ENCODE results near the gene RBM7. TPM values are rescaled to one million over a fixed set of nuclear protein-coding genes. Genes with fewer than 3 reads are reported as not detected.

RBM7 gene
- total and polyA plus RNA-seq, 7 experiments from 2014 or later = 19.3 to 71.3 (median 37.0) TPM

- POLR2A ChIA-PET = no interaction called here
- Mint-ChIP-seq H3K27ac (no peak overlapping the region), H3K36me3 (no peaks in the 10 kb centered on the region), H3K4me1 (peaks cover 0 to 1% (median 0%) of the 10 kb centered on the region in 7 donors), H3K27me3 (peaks cover 0 to 36% (median 21%) of the 10 kb centered on the region in 5 donors), H3K4me3 (no peak overlapping the region), H3K9me3 (no peaks in the 10 kb centered on the region)
- no peaks in the 10 kb centered on the region for H3K4me1 ChIP-seq (ENCODE audit: control insufficient read depth in 2 of 2, insufficient read depth in 2 of 2, low read length in 2 of 2)
- ATAC-seq (no peak), DNase-seq (no peak)
- intact Hi-C loops (cut with micrococcal nuclease) = no loop called here
- H3K4me3 ChIP-seq (ENCODE audit: low read length) = no peak overlapping the region
- no peaks in the 10 kb centered on the region for H3K9me3 ChIP-seq (ENCODE audit: control insufficient read depth in 2 of 3, low read length in 3 of 3)
- no peaks in the 10 kb centered on the region for H3K36me3 ChIP-seq (ENCODE audit: control insufficient read depth in 2 of 3, insufficient read depth in 3 of 3, low read length in 3 of 3)
- no peaks in the 10 kb centered on the region for H3K27me3 ChIP-seq (ENCODE audit: control insufficient read depth in 2 of 2, insufficient read depth in 2 of 2, low read length in 2 of 2)
- CTCF ChIA-PET = no interaction called here
- no peak overlapping the region for H3K27ac ChIP-seq (ENCODE audit: low read depth, low read length)
These were observed 37.5 kb upstream of the RBM7 start for GRCh38 chr11:114362958-114363357.

GRCh38 chr11:114366331-114367243 is 33.9 kb upstream of the RBM7 start:
- H3K27me3 Mint-ChIP-seq = peaks cover 3 to 27% (median 14%) of the 10 kb centered on the region in 5 donors
- Histone ChIP-seq H3K27ac (ENCODE audit: low read depth, low read length) (no peak overlapping the region), H3K9me3 (ENCODE audit: control insufficient read depth in 2 of 3, low read length in 3 of 3) (no peaks in the 10 kb centered on the region), H3K36me3 (ENCODE audit: control insufficient read depth in 2 of 3, insufficient read depth in 3 of 3, low read length in 3 of 3) (no peaks in the 10 kb centered on the region), H3K4me1 (ENCODE audit: control insufficient read depth in 2 of 2, insufficient read depth in 2 of 2, low read length in 2 of 2) (no peaks in the 10 kb centered on the region), H3K4me3 (ENCODE audit: low read length) (no peak overlapping the region), H3K27me3 (ENCODE audit: control insufficient read depth in 2 of 2, insufficient read depth in 2 of 2, low read length in 2 of 2) (no peaks in the 10 kb centered on the region)
- peaks cover 0 to 1% (median 0%) of the 10 kb centered on the region in 11 donors for H3K9me3 Mint-ChIP-seq
- no peak overlapping the region for H3K4me3 Mint-ChIP-seq
- H3K27ac Mint-ChIP-seq = no peak overlapping the region
- ChIA-PET CTCF (no interaction called here), POLR2A (no interaction called here)
- no peak for ATAC-seq
- H3K36me3 Mint-ChIP-seq = no peaks in the 10 kb centered on the region
- intact Hi-C loops (cut with micrococcal nuclease) = no loop called here
- DNase-seq = no peak
- H3K4me1 Mint-ChIP-seq = peaks cover 0 to 1% (median 0%) of the 10 kb centered on the region in 7 donors

- DNase-seq (no peak), ATAC-seq (no peak)
- Mint-ChIP-seq H3K9me3 (peaks cover 0 to 1% (median 0%) of the 10 kb centered on the region in 11 donors), H3K27me3 (peaks cover 4 to 30% (median 16%) of the 10 kb centered on the region in 5 donors), H3K4me1 (peaks cover 0 to 1% (median 0%) of the 10 kb centered on the region in 7 donors), H3K27ac (no peak overlapping the region), H3K36me3 (no peaks in the 10 kb centered on the region), H3K4me3 (no peak overlapping the region)
- Histone ChIP-seq H3K36me3 (ENCODE audit: control insufficient read depth in 2 of 3, insufficient read depth in 3 of 3, low read length in 3 of 3) (no peaks in the 10 kb centered on the region), H3K27me3 (ENCODE audit: control insufficient read depth in 2 of 2, insufficient read depth in 2 of 2, low read length in 2 of 2) (no peaks in the 10 kb centered on the region), H3K4me3 (ENCODE audit: low read length) (no peak overlapping the region), H3K27ac (ENCODE audit: low read depth, low read length) (no peak overlapping the region), H3K9me3 (ENCODE audit: control insufficient read depth in 2 of 3, low read length in 3 of 3) (no peaks in the 10 kb centered on the region), H3K4me1 (ENCODE audit: control insufficient read depth in 2 of 2, insufficient read depth in 2 of 2, low read length in 2 of 2) (no peaks in the 10 kb centered on the region)
- CTCF ChIA-PET = no interaction called here
- POLR2A ChIA-PET = interaction anchor here (0.5 kb wide), 1 partner anchor 8 kb away, joined by 3 read pairs; no protein-coding TSS in a partner anchor
- intact Hi-C loops (cut with micrococcal nuclease) = no loop called here
These were observed 33.1 kb upstream of the RBM7 start for GRCh38 chr11:114367244-114367957.

GRCh38 chr11:114368918-114369680 is 31.4 kb upstream of the RBM7 start:
- Histone ChIP-seq H3K27ac (ENCODE audit: low read depth, low read length) (no peak overlapping the region), H3K9me3 (ENCODE audit: control insufficient read depth in 2 of 3, low read length in 3 of 3) (no peaks in the 10 kb centered on the region), H3K36me3 (ENCODE audit: control insufficient read depth in 2 of 3, insufficient read depth in 3 of 3, low read length in 3 of 3) (no peaks in the 10 kb centered on the region), H3K4me3 (ENCODE audit: low read length) (no peak overlapping the region), H3K27me3 (ENCODE audit: control insufficient read depth in 2 of 2, insufficient read depth in 2 of 2, low read length in 2 of 2) (no peaks in the 10 kb centered on the region), H3K4me1 (ENCODE audit: control insufficient read depth in 2 of 2, insufficient read depth in 2 of 2, low read length in 2 of 2) (no peaks in the 10 kb centered on the region)
- POLR2A ChIA-PET = interaction anchor here (0.7 to 1.5 kb wide), 2 partner anchors 11 to 94 kb away, joined by 3 read pairs; no protein-coding TSS in a partner anchor
- CTCF ChIA-PET = no interaction called here
- no peak overlapping the region for H3K27ac Mint-ChIP-seq
- H3K4me1 Mint-ChIP-seq = peaks cover 0 to 1% (median 0%) of the 10 kb centered on the region in 7 donors
- no peaks in the 10 kb centered on the region for H3K36me3 Mint-ChIP-seq
- H3K27me3 Mint-ChIP-seq = peaks cover 4 to 30% (median 16%) of the 10 kb centered on the region in 5 donors
- no peak for DNase-seq
- no peak overlapping the region for H3K4me3 Mint-ChIP-seq
- H3K9me3 Mint-ChIP-seq = peaks cover 0 to 1% (median 0%) of the 10 kb centered on the region in 11 donors
- ATAC-seq = no peak
- intact Hi-C loops (cut with micrococcal nuclease) = no loop called here

GRCh38 chr11:114375052-114375451 is 25.4 kb upstream of the RBM7 start:
- intact Hi-C loops (cut with micrococcal nuclease) = no loop called here
- H3K36me3 ChIP-seq (ENCODE audit: control insufficient read depth in 2 of 3, insufficient read depth in 3 of 3, low read length in 3 of 3) = no peaks in the 10 kb centered on the region
- H3K9me3 ChIP-seq (ENCODE audit: control insufficient read depth in 2 of 3, low read length in 3 of 3) = no peaks in the 10 kb centered on the region
- H3K27me3 ChIP-seq (ENCODE audit: control insufficient read depth in 2 of 2, insufficient read depth in 2 of 2, low read length in 2 of 2) = no peaks in the 10 kb centered on the region
- ATAC-seq = no peak
- no peak overlapping the region for H3K4me3 ChIP-seq (ENCODE audit: low read length)
- DNase-seq = no peak
- peaks cover 0 to 13% (median 7%) of the 10 kb centered on the region in 7 donors for H3K4me1 Mint-ChIP-seq
- POLR2A ChIA-PET = no interaction called here
- peaks cover 0 to 5% of the 10 kb centered on the region in 2 donors for H3K4me1 ChIP-seq (ENCODE audit: control insufficient read depth in 2 of 2, insufficient read depth in 2 of 2, low read length in 2 of 2)
- H3K27me3 Mint-ChIP-seq = peaks cover 0 to 27% (median 6%) of the 10 kb centered on the region in 5 donors
- H3K27ac ChIP-seq (ENCODE audit: low read depth, low read length) = no peak overlapping the region
- H3K4me3 Mint-ChIP-seq = no peak overlapping the region
- CTCF ChIA-PET = no interaction called here
- H3K9me3 Mint-ChIP-seq = peaks cover 0 to 1% (median 0%) of the 10 kb centered on the region in 11 donors
- no peaks in the 10 kb centered on the region for H3K36me3 Mint-ChIP-seq
- H3K27ac Mint-ChIP-seq = no peak overlapping the region

GRCh38 chr11:114377612-114378267 is 22.7 kb upstream of the RBM7 start:
- Histone ChIP-seq H3K9me3 (ENCODE audit: control insufficient read depth in 2 of 3, low read length in 3 of 3) (no peaks in the 10 kb centered on the region), H3K4me1 (ENCODE audit: control insufficient read depth in 2 of 2, insufficient read depth in 2 of 2, low read length in 2 of 2) (peaks cover 0 to 8% of the 10 kb centered on the region in 2 donors), H3K36me3 (ENCODE audit: control insufficient read depth in 2 of 3, insufficient read depth in 3 of 3, low read length in 3 of 3) (no peaks in the 10 kb centered on the region), H3K27me3 (ENCODE audit: control insufficient read depth in 2 of 2, insufficient read depth in 2 of 2, low read length in 2 of 2) (no peaks in the 10 kb centered on the region), H3K4me3 (ENCODE audit: low read length) (no peak overlapping the region), H3K27ac (ENCODE audit: low read depth, low read length) (no peak overlapping the region)
- Mint-ChIP-seq H3K27ac (no peak overlapping the region), H3K4me1 (peaks cover 5 to 30% (median 16%) of the 10 kb centered on the region in 7 donors), H3K36me3 (peaks cover 0 to 1% (median 0%) of the 10 kb centered on the region in 5 donors), H3K27me3 (peaks cover 0 to 26% (median 0%) of the 10 kb centered on the region in 5 donors), H3K9me3 (peaks cover 0 to 4% (median 0%) of the 10 kb centered on the region in 11 donors), H3K4me3 (no peak overlapping the region)
- POLR2A ChIA-PET = no interaction called here
- CTCF ChIA-PET = no interaction called here
- ATAC-seq (no peak), DNase-seq (no peak)
- intact Hi-C loops (cut with micrococcal nuclease) = no loop called here
